Subcutaneous abdominal adipose tissue (tissue), 5 donors: ENCODE data around the gene GJB3.

Source experiments
- H3K27ac ChIP-seq: one replicate; pipeline ENCODE4 v1.7.0; 2013; ENCODE audit warnings: low read depth, mild to moderate bottlenecking, inconsistent platforms, low read length, moderate library complexity
- H3K27me3 ChIP-seq, 5 donors: one replicate each; pipeline ENCODE4 v1.7.0; 2013; ENCODE audit warnings: low read length in 5 of 5, inconsistent platforms in 1 of 5; ENCODE audit not compliant: control insufficient read depth in 5 of 5, insufficient read depth in 4 of 5
- H3K36me3 ChIP-seq, 5 donors: one replicate each; pipeline ENCODE4 v1.7.0; 2013; ENCODE audit warnings: low read length in 5 of 5; ENCODE audit not compliant: control insufficient read depth in 5 of 5, insufficient read depth in 5 of 5
- H3K4me1 ChIP-seq, 5 donors: one replicate each; pipeline ENCODE4 v1.7.0; 2013; ENCODE audit warnings: low read length in 5 of 5, mild to moderate bottlenecking in 3 of 5, moderate library complexity in 1 of 5; ENCODE audit not compliant: control insufficient read depth in 5 of 5, insufficient read depth in 5 of 5
- H3K4me3 ChIP-seq, 5 donors: one replicate each; pipeline ENCODE4 v1.7.0; 2013; ENCODE audit warnings: low read length in 5 of 5, low read depth in 1 of 5
- H3K9ac ChIP-seq, 5 donors: one replicate each; pipeline ENCODE4 v1.7.0; 2013; ENCODE audit warnings: low read length in 5 of 5, mild to moderate bottlenecking in 4 of 5, moderate library complexity in 3 of 5
- H3K9me3 ChIP-seq, 5 donors: one replicate each; pipeline ENCODE4 v1.7.0; 2013; ENCODE audit warnings: low read length in 5 of 5; ENCODE audit not compliant: control insufficient read depth in 5 of 5
- donor health status: healthy.
- donor health status: healthy.
- donor health status: healthy.
- donor health status: healthy.
- donor health status: healthy.

The GJB3 gene

DNA sequence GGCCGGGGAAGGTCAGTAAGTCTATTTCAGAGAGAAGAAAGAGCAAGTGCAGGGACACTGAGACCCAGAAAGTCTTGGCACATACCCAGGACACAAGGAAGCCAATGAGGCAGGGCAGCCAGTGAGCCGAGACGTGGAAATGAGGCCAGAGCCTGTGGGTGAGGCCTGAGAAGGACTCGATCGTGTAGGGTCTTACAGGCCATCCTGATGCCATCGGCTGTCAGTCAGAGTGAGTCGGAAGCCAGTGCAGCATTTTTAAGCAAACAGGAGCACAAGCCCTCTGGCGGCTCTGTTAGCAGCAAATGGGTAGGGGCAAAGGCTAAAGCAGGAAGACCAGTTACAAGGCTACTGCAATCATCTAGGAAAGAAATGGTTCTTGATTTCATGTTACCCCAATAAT is 6.1 kb upstream of the GJB3 start:
- H3K36me3 ChIP-seq = no peaks in the 10 kb centered on the region
- H3K27me3 ChIP-seq = peaks cover 8 to 29% (median 17%) of the 10 kb centered on the region in 5 donors
- no peaks in the 10 kb centered on the region for H3K4me1 ChIP-seq
- H3K9ac ChIP-seq = no peak overlapping the region
- H3K4me3 ChIP-seq = no peak overlapping the region
- H3K9me3 ChIP-seq = no peaks in the 10 kb centered on the region
- no peak overlapping the region for H3K27ac ChIP-seq

DNA sequence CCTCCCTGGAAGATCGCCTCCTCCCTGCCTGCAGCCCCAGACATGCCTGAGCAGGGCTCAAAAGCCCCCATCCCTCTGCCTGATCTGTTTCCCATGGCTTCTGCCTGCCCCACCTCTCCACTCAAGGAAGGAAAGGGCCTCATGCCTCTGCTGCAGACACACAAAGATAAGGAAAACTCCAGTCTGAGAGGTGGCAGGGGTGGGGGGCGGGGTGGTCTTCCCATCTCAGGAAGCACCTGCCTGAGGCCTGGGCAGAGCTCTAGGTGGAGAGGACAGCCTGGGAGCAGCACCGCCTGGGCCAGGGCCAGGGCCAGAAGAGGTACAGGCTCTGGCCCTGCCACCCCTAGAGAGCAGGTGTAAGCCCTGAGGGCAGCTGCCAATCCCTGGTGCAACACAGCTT is 4.1 kb upstream of the GJB3 start:
- H3K4me3 ChIP-seq = no peak overlapping the region
- no peaks in the 10 kb centered on the region for H3K36me3 ChIP-seq
- no peak overlapping the region for H3K27ac ChIP-seq
- peaks cover 0 to 12% (median 10%) of the 10 kb centered on the region in 5 donors for H3K4me1 ChIP-seq
- peaks cover 25 to 45% (median 32%) of the 10 kb centered on the region in 5 donors for H3K27me3 ChIP-seq
- H3K9ac ChIP-seq = no peak overlapping the region
- no peaks in the 10 kb centered on the region for H3K9me3 ChIP-seq

DNA sequence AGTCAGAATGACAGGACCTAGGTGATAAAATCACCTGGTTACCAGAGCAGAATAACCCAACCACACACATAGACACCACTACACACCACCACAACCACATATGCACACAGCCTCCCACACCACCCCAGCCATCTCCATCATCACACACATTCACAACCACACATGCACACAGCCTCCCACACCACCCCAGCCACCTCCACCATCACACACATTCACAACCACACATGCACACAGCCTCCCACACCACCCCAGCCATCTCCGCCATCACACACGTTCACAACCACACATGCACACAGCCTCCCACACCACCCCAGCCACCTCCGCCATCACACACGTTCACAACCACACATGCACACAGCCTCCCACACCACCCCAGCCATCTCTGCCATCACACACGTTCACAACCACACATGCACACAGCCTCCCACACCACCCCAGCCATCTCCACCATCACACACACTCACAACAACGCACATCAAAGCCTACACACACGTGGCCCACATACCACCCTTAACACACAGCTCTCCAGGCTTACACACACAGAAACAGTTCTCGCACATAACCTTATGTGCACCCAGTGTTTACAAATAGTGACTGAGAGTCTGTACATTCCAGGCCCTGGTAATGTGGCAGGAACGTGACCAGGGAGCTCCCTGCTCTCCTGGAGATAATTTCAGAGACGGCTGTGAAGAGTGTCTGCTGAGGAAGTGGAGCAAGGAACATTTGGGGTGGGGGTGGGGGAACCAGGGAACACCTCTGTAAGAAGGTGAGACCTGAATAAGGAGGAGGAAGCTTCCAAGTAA is 3.3 kb upstream of the GJB3 start:
- H3K36me3 ChIP-seq = no peaks in the 10 kb centered on the region
- peaks cover 28 to 50% (median 40%) of the 10 kb centered on the region in 5 donors for H3K27me3 ChIP-seq
- peaks cover 0 to 14% (median 10%) of the 10 kb centered on the region in 5 donors for H3K4me1 ChIP-seq
- no peak overlapping the region for H3K4me3 ChIP-seq
- no peak overlapping the region for H3K27ac ChIP-seq
- no peak overlapping the region for H3K9ac ChIP-seq
- H3K9me3 ChIP-seq = no peaks in the 10 kb centered on the region

DNA sequence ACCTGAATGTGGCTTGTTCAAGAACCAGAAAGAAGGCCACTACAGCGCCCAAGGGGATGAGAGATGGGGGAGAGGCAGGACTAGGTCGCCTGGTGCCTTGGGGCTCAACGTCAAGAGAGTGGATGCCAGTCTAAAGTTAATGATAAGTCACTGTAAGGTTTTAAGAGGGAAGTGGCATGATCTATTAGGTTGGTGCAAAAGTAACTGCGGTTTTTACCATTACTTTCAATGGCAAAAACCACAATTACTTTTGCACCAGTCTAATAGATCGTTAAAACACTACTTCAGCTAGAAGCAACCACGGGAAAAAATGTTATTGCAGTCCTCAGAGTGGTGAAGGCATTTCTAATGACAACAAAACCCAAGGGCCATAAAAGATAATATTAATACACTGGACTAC is 2.6 kb upstream of the GJB3 start:
- no peaks in the 10 kb centered on the region for H3K36me3 ChIP-seq
- H3K9ac ChIP-seq = no peak overlapping the region
- no peak overlapping the region for H3K4me3 ChIP-seq
- H3K9me3 ChIP-seq = no peaks in the 10 kb centered on the region
- H3K27me3 ChIP-seq = peaks cover 28 to 51% (median 43%) of the 10 kb centered on the region in 5 donors
- no peak overlapping the region for H3K27ac ChIP-seq
- H3K4me1 ChIP-seq = peaks cover 0 to 14% (median 10%) of the 10 kb centered on the region in 5 donors

DNA sequence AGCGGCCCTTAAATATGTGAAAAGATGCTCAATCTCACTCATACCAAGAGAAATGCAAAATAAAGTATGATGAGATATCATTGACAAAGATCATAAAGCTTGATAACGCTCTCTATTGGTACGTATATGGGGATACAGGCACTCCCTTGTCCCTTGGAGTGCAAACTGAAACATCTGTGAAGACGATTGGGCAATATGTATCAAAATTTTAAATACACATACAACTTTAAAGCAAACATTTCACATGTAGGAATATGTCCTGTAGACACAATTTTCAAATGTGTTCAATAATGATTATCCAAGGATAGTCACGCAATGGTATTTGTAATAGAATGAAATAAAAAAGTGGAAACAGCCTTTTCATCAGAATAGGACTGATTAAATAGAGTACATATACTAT is 2.0 kb upstream of the GJB3 start:
- peaks cover 0 to 14% (median 10%) of the 10 kb centered on the region in 5 donors for H3K4me1 ChIP-seq
- H3K9me3 ChIP-seq = no peaks in the 10 kb centered on the region
- H3K9ac ChIP-seq = no peak overlapping the region
- H3K27ac ChIP-seq = no peak overlapping the region
- H3K27me3 ChIP-seq = peaks cover 31 to 53% (median 44%) of the 10 kb centered on the region in 5 donors
- no peaks in the 10 kb centered on the region for H3K36me3 ChIP-seq
- no peak overlapping the region for H3K4me3 ChIP-seq

DNA sequence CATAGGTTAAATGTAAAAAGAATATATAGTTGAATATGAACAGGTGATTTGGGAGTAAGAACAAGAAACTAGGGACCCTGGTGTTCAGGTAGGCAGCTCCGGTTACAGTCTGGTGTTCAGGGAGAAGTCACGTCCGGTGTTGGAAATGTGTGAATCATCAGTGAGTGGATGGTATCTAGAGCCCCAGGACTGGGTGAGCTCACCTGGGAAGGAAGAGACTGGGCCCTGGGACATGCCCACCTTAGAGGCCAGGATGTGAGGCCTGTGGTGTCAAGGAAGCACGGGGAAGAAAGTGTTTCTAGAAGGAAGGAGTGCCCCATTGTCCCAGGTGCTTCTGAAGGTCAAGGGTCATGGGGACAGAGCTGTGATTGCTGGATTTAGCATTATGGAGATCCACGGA is 1.5 kb upstream of the GJB3 start:
- Histone ChIP-seq H3K4me1 (peaks cover 0 to 14% (median 10%) of the 10 kb centered on the region in 5 donors), H3K9me3 (no peaks in the 10 kb centered on the region), H3K27ac (no peak overlapping the region), H3K36me3 (no peaks in the 10 kb centered on the region), H3K9ac (no peak overlapping the region), H3K27me3 (peaks cover 31 to 53% (median 44%) of the 10 kb centered on the region in 5 donors), H3K4me3 (no peak overlapping the region)

DNA sequence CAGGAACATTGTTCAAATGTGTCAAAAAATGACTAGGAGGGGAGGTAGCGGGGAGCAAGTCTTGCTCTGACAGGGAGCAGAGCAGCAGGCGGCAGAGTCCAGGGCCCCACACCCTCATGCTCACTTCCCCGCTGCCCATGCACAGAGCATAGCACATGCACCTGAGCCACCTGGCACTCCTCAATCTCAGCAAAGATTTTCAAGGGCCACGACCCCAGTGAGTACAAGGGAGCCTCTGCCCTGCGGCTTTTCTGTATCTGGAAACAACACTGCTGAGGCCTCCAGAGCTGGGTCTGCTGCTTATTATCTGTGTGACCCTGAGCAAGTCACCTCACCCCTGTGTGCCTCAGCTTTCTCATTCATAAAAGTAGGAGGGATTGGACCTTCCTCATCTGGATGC is 1.1 kb upstream of the GJB3 start:
- Histone ChIP-seq H3K9ac (no peak overlapping the region), H3K9me3 (no peaks in the 10 kb centered on the region), H3K36me3 (no peaks in the 10 kb centered on the region), H3K4me3 (no peak overlapping the region), H3K27ac (no peak overlapping the region), H3K27me3 (peaks cover 31 to 53% (median 44%) of the 10 kb centered on the region in 5 donors), H3K4me1 (peaks cover 0 to 14% (median 10%) of the 10 kb centered on the region in 5 donors)

DNA sequence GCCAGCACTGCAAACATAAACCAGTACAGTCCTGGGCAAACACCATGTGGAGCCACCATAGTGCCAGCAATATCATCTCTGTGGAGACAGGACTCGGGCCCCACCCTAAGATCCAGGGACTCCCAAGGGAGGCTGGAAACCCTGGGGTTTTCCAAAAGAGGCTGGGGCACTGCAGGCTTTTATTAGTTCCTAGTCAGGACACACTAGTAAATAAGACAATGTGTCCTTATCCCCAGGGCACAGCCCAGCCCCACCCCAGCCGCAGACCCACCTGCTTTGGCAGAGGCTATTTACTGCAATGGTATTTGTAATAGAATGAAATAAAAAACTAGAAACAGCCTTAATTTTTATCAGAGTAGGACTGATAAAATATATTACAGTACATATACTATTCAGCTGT is 486 bp upstream of the GJB3 start:
- H3K27ac ChIP-seq = no peak overlapping the region
- peaks cover 31 to 53% (median 44%) of the 10 kb centered on the region in 5 donors for H3K27me3 ChIP-seq

DNA sequence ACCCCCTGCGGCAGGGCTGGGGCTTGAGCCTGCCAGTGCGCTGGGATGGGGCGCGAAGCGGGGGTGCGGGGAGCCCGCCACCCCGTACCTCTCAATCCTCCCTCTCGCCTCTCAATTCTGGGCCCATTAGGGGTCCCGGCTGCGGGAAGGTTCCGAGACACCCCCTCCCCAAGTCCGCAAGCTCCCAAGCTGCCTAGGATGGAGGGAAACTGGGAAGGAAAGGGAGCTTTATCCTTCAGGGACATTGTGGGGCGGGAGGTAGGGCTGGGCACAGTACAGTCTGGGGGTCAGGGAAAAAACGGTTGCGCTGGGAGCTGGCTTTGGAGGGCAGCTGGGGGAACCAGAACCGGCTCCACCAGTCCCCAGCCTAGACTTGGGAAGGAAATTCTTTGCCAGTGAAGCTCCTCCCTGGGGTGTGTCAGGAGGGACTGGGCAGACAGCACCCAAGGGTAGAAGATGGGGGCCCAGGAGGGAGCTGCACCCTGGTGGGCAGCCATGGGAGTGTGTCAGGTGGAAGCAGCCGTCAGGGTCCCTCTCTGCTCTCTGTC is 904 bp downstream of the GJB3 start:
- H3K9ac ChIP-seq = no peak overlapping the region
- peak overlapping the region in 3 of 5 donors; percentile 36 to 49 (median 42) for H3K4me3 ChIP-seq
- H3K4me1 ChIP-seq = peaks cover 0 to 21% (median 10%) of the 10 kb centered on the region in 5 donors
- no peaks in the 10 kb centered on the region for H3K36me3 ChIP-seq
- no peak overlapping the region for H3K27ac ChIP-seq
- no peaks in the 10 kb centered on the region for H3K9me3 ChIP-seq
- peaks cover 29 to 49% (median 43%) of the 10 kb centered on the region in 5 donors for H3K27me3 ChIP-seq

More for the DNA sequence above, 486 bp upstream of the GJB3 start:
- no peak overlapping the region for H3K4me3 ChIP-seq
- H3K9me3 ChIP-seq = no peaks in the 10 kb centered on the region
- H3K36me3 ChIP-seq = no peaks in the 10 kb centered on the region
- no peak overlapping the region for H3K9ac ChIP-seq
- peaks cover 0 to 14% (median 10%) of the 10 kb centered on the region in 5 donors for H3K4me1 ChIP-seq

DNA sequence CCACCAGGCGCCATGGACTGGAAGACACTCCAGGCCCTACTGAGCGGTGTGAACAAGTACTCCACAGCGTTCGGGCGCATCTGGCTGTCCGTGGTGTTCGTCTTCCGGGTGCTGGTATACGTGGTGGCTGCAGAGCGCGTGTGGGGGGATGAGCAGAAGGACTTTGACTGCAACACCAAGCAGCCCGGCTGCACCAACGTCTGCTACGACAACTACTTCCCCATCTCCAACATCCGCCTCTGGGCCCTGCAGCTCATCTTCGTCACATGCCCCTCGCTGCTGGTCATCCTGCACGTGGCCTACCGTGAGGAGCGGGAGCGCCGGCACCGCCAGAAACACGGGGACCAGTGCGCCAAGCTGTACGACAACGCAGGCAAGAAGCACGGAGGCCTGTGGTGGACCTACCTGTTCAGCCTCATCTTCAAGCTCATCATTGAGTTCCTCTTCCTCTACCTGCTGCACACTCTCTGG is 3.8 kb downstream of the GJB3 start:
- Histone ChIP-seq H3K9me3 (no peaks in the 10 kb centered on the region), H3K27me3 (peaks cover 25 to 41% (median 31%) of the 10 kb centered on the region in 5 donors), H3K9ac (no peak overlapping the region), H3K4me3 (no peak overlapping the region), H3K4me1 (peaks cover 0 to 31% (median 10%) of the 10 kb centered on the region in 5 donors), H3K27ac (no peak overlapping the region), H3K36me3 (no peaks in the 10 kb centered on the region)
